Subcutaneous adipose tissue (tissue), 4 donors: Measurements from ENCODE around the gene GSTM4. TPM values are rescaled to one million over a fixed set of nuclear protein-coding genes. Genes with fewer than 3 reads are reported as not detected.

ENCODE experiments used
- total RNA-seq, 4 donors: library from RNA; depleted of rRNA; stranded (reverse); fragments of >200 nt; gene quantifications; one replicate each; pipeline ENCODE4 v1.1.0, GENCODE V29; 2016
- TF ChIP-seq, protein P1 (sequence below): fragments of 450-650 bp; IDR thresholded peaks from one replicate; pipeline ENCODE4 v1.5.1; 2016; ENCODE audit warnings: low read depth, mild to moderate bottlenecking, control low read depth, antibody characterized with exemption, moderate library complexity

Gene GSTM4
- total RNA-seq, 4 donors from 2014 or later: 16.7 to 35.0 (median 20.9) TPM

DNA sequence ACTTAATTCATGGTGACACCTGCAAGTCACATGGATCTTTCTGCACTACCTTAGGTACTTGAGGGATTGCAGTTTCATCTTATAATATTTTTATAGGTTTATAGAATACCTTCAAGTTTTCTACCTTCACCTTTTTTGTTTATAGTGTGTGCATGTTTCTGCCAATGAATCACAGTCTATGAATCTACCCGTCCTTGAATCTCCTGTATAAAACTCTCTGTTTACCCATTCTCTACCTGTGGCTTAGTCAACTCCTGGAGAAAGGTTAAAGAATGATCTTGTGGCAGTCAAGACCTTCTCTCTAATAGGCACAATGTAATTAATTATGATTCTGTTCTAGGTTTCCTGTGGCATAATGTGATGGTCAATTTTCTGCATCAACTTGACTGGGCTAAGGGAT, 8.8 kb downstream of the GSTM4 start:
- TF ChIP-seq, protein P1, sequence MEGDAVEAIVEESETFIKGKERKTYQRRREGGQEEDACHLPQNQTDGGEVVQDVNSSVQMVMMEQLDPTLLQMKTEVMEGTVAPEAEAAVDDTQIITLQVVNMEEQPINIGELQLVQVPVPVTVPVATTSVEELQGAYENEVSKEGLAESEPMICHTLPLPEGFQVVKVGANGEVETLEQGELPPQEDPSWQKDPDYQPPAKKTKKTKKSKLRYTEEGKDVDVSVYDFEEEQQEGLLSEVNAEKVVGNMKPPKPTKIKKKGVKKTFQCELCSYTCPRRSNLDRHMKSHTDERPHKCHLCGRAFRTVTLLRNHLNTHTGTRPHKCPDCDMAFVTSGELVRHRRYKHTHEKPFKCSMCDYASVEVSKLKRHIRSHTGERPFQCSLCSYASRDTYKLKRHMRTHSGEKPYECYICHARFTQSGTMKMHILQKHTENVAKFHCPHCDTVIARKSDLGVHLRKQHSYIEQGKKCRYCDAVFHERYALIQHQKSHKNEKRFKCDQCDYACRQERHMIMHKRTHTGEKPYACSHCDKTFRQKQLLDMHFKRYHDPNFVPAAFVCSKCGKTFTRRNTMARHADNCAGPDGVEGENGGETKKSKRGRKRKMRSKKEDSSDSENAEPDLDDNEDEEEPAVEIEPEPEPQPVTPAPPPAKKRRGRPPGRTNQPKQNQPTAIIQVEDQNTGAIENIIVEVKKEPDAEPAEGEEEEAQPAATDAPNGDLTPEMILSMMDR: no peak

DNA sequence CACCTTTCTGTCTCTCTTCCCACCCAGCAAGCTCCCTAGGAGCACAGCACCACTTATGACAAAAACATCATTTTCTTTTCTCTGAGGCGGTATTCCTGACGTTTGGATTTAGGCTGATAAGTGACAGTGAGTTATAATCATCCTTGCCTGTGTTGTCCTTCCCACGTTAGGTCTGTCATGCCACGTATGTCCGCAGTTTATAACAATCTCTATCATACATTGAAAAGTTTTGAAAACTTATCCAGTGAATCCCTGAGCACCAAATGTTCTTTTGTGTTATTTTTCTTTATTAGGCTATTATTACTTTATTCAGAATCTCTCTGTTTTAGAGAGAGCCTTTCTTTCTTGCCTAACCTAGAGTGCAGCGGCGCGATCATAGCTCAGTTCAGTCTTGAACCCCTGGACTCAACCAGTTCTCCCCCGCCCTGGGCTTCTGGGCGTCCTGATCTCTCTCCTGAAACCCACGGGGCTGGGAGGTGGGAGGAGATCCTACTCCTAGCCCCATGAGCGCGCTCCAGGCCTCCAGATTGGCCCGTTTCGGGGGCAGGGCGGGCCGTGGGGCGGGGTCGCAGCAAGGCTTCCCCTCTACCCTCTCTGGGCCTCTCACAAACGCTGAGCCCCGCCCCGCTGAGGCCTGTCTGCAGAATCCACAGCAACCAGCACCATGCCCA, 11.7 kb downstream of the GSTM4 start, which contains the start of gene GSTM2:
Gene GSTM2 (plus strand): TSS at position 606 of the 671 bp plus-strand sequence. CDS start 59 bp downstream, at position 665.
- TF ChIP-seq, protein P1: no peak

DNA sequence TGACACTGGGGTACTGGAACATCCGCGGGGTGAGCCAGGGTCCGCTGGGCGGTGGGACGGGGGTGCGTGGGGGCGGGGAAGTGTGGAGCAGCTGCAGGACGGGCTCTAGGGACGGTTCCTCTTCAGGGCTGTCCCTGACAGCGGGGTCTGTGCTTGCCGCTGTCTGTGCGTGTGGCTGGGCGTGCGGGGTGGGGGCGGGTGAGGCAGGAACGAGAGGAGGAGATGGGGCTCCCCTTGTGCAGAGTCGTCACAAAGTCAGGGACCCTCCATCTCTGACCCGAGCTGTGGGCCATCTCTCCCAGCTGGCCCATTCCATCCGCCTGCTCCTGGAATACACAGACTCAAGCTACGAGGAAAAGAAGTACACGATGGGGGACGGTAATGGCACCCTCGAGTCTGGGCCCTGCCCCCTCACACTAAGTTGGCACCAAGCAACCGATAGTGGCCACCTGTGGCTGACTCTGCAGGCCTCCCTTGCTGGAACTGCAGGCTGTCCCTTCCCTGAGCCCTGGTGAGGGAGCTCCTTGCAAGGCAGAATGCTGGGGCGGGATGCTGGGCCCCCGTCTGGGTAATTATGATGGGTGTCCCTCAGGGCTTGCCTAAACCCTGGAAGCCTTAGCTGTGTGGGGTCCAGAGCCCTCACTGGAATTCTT, 12.3 kb downstream of the GSTM4 start:
- TF ChIP-seq, protein P1: no peak

DNA sequence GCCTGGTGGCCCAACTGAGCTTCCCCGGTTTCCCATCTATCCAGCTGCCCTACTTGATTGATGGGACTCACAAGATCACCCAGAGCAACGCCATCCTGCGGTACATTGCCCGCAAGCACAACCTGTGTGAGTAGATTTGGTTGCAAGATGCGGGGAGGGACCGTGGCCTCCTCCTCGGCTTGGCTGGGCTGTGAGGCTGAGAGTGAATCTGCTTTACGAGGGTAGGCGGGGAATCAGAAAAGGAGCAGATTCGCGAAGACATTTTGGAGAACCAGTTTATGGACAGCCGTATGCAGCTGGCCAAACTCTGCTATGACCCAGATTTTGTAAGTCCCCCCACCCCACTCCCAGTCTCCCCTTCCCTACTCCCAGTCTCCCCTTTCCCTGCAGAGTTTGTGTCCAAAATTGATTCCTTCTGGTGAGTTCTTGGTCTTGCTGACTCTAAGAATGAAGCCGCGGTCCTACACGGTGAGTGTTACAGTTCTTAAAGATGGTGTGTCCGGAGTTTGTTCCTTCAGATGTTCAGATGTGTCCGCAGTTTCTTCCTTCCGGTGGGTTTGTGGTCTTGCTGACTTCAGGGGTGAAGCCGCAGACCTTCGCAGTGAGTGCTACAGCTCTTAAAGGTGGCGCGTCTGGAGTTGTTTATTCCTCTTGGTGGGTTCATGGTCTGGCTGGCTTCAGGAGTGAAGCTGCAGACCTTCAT, 13.5 kb downstream of the GSTM4 start:
- TF ChIP-seq, protein P1: no peak

DNA sequence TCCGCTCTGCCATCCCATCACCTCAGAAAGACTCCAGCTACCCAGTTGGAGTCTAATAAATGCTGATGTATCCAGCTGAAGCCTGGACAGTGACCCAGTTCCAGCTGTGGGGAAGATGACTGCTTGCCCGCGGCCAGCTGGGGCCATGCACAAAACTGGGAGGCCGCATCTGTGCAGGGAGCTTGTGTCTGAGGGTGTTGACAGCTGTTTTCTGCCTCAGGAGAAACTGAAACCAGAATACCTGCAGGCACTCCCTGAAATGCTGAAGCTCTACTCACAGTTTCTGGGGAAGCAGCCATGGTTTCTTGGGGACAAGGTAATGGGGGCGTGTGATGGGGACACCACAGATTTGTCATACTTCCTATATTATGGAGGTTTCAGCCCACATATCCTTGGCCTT, 15.2 kb downstream of the GSTM4 start:
- TF ChIP-seq, protein P1: no peak

DNA sequence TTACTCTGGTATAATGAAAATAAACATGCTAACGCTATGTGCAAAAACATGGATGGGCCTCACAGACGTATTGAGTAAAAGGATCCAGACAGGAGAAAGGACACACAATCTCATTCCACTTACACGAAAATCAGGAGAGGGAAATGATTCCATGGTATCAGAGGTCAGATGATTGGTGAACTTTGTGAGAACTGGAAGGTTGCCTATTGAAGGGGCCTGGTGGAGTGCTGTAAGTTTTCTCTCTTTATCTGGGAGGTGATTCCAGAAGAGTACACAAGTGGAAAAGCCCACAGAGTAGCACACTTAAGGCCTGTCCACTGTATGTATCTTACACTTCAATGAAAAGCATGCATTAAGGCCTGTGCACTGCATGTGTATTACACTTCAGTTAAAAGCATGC, 21.6 kb downstream of the GSTM4 start:
- TF ChIP-seq, protein P1: no peak
